GM19395 (cell line): Measurements from ENCODE around the gene ADAMTSL1.

Source experiments
- ATAC-seq: cut with Tn5 transposase; IDR thresholded peaks from one replicate; pipeline ENCODE4 v1.9.1; 2021; ENCODE audit warnings: mild to moderate bottlenecking, moderate library complexity; ENCODE audit not compliant: unreplicated experiment

Gene ADAMTSL1

DNA sequence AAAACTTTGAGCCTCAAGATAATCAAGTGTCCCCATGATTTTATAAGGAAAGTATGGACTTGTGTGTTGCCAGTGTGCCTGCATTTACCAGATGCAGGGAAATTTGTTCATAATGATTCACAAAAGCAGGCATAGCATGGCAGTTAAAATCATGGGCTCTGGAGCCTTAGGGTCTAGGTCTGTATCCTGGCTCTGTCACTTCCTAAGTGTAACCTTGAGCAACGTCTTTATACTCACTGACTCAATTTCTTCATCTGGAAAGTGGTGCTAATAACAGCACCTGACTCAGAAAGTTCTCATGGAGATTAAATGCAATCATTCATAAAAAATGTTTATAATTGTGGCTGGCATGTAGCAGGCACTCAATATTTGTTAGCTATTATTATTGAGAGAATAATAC lies 324.2 kb downstream of the ADAMTSL1 start:
- ATAC-seq, result no peak

- no peak for ATAC-seq
Observed at GRCh38 chr9:18798508-18799290, 324.7 kb downstream of the ADAMTSL1 start.

DNA sequence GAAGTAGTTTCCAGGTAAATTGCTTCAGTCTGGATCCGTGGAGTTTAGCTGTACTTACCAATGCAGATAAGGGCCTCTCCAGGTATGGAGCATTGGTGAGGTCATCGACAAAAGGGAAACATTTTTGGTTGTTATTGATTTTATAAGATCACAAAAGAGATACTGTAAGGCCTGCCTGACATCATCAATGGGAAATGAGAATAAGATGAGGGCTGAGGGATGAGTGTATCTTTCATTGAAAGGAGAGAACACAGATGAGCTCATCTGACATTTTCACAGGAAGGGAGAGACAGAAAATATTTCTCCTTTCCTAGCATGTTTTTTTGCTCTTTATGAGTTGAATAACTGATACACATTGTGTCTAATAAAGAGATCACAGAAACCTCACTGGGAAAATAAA lies 325.5 kb downstream of the ADAMTSL1 start:
- ATAC-seq, result no peak

GRCh38 chr9:18800579-18800978 lies 326.6 kb downstream of the ADAMTSL1 start:
- ATAC-seq, result no peak

GRCh38 chr9:18805386-18805785 lies 331.4 kb downstream of the ADAMTSL1 start:
- ATAC-seq, result no peak

DNA sequence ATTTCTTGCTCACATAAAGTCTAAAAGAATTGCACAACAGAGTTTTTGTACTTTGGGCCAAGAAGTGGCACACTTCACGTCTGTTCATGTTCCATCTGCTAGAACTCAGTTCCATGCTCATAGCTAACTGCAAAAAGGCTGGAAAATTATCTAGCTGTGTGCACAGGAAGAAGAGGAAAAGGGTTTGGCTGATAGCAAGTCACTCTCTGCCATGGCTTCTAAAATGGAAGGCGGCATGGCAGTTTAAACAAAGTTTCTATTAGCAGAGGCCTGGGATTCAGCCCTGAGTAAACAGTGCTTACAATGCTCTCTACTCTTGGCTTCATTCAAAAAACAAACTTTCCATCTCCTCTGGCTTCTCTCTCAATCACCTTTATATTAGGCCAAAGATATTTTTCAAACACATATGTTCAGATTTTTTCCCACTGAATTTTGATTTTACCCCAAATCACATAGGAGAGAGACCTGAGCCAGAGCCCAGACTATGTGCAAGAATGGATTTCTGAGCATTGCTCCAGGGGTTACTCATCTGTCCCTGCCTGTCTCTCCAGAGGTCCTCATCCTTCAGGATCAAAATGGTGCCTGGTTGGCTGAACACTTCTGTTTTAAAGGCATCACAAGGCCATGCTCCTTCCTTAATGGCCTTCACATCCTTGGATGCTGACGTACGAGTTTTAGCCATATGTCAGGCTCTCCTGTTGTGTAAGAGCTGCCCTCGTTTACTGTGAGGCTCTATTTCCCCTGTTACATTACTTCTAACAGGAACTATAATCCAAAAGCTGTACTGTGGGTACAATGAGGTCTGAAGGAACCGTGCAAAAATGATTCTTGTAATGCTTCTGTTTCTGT lies 332.5 kb downstream of the ADAMTSL1 start:
- no peak for ATAC-seq

- no peak for ATAC-seq
Observed at GRCh38 chr9:18810581-18810980, 336.6 kb downstream of the ADAMTSL1 start.

GRCh38 chr9:18811171-18811570 lies 337.2 kb downstream of the ADAMTSL1 start:
- no peak for ATAC-seq

DNA sequence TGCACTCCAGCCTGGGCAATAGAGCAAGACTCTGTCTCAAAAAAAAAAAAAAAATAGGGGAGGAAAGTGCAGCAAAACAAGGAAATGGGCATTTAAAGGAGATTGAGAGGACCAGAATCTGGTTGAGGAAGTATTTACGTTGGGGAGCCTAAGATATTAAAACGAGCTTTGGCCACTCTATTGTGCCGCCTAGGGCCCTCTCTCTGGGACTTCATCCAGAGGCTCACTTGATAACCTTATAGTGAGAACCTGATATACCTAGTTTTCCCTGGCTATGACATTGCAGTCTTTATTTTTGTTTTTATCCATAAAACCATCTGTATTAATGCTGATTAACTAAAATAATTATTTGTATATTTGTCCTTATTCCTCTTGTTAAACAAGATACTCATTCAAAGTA lies 345.5 kb downstream of the ADAMTSL1 start:
- no peak for ATAC-seq

DNA sequence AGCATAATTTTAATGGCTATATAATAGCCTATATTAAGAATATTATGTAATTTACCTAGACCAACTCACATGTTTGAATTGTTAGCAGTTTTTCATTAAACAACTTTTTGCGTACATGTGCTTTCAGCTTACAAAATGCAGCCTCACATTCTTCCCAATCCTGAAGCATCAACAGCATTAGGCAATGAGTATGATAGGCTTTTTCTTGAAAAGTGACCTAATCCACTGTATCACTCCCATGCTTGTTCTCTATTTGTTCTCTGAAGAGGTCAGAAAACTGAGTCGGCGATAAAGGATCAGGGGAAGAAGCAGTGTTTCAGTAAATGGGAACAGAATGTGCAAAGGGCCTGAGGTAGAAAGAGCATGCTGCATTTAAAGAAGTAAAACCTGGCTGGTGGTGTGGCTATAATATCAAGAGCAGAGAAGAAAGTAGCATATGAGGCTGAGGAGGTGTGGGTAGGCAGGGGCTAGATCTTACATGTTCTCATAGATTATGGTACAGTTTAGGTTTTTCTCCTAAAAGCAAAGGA lies 346.7 kb downstream of the ADAMTSL1 start:
- no peak for ATAC-seq

DNA sequence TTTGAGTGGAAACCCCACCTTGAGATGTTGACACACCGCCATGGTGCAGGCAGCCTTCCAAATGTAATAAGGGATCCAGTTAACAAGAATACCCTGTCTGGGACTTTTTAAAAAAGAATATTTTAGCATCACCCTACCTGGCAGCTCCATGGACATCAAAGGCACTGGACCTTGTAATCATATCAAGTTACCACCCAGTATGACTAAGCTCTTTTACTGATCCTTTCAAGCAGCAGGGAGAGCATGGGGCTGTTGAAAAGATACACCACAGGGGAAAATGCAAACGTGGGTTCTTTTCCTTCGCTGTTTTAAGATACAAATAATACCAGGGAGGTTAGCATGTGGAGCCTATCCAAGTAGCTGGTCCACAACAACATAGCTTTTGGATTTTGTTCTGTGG lies 347.8 kb downstream of the ADAMTSL1 start:
- no peak for ATAC-seq

DNA sequence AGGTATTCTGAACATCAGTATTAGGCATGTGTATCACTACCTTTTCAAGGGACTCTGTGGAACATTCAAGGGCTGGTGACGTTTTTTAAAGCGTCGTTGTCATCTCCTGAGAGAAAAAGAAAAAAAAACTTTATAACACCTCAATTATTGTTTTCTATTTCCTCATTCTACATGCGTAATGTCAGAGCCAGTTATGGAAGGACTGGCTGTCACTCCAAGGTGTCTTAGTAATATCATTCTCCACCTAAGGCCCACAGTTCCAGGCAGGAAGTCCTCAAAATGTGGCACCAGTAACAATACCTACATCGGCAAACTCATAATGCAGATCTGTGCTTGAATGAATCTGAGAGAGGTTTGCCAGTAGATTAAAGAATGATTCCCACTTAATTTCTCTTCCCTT lies 348.9 kb downstream of the ADAMTSL1 start:
- no peak for ATAC-seq

- no peak for ATAC-seq
Observed at GRCh38 chr9:18824095-18824666, 350.2 kb downstream of the ADAMTSL1 start.

GRCh38 chr9:18825656-18826170 lies 351.8 kb downstream of the ADAMTSL1 start:
- no peak for ATAC-seq

- ATAC-seq, result no peak
Observed at GRCh38 chr9:18826248-18826647, 352.3 kb downstream of the ADAMTSL1 start.

DNA sequence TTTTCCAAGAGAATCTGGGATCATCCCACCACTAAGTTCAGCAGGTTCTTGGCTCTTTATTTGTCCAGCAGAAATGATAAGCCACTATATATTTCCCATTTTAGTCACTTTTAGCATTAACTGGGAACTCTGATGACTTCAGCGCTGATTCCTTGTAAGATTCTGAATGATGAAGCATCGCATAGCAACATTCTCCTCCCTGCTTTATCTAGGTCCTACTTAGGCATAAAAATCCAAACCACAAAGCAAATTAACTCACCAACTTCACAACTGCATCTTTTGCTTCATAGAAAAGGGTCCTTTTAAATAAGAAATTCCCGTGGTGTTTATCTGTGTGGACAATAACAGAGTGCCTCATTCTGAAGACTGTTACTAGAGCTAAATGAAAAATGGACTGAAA lies 355.1 kb downstream of the ADAMTSL1 start:
- no peak for ATAC-seq

GRCh38 chr9:18829873-18830272 lies 355.9 kb downstream of the ADAMTSL1 start:
- ATAC-seq, result no peak

- ATAC-seq, result peak; percentile 86
Observed at GRCh38 chr9:18834740-18835361, 360.9 kb downstream of the ADAMTSL1 start.

DNA sequence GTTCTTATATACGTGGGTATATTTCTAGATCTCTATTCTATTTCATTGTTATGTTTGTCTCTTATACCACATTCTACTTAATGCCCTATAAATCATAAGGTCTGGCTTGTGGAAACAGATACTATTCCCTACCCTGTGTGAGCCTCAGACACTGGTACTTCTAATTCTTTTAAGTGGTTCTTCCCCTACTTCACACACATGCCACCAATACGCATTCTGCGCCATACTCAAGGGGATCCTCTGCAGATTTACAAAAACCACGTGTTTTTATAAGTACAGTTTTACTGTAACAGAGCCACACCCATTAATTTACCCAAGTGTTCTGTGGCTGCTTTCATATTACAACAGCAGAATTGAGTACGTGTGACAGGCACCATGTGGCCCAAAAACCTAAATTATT lies 363.4 kb downstream of the ADAMTSL1 start:
- ATAC-seq, result no peak

DNA sequence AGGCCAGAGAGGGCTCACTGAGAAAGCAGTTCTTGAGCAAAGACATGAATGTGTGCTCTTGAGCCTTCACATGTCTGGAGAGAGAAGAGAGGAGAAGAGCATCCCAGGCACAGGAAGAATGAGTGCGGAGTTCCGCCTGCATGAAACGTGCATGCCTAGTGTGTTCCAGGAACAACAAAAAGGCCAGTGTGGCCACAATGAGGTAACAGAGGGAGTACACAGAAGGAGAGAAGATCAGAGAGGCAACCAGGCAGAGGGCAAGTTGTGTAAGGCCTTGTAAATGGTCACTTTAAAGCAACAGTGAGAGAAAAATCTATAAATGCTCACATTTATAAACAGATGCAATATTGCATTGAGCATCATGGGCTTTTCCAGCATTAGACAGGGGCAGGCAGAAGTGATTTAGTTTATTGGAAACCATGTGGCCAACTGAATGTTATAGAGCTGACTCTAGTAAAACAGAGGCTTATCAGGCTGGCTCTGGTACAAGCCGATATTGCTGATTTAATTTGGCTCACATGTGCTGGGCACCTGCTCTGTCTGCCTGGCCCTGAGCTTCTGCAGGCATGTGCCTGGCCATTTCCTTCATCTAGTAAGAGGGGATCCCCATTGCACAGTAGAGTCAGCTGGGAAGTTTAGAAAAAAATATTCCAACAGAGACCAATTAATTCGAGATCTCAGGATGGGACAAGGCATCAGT lies 373.8 kb downstream of the ADAMTSL1 start:
- no peak for ATAC-seq
